Adrenal gland (tissue), 5 donors: ENCODE data around the gene CSAG2.

Experiments
- POLR2A ChIP-seq, 2 donors: fragments of 450-650 bp; IDR thresholded peaks; one replicate each; pipeline ENCODE4 v1.6.1; 2017; ENCODE audit warnings: antibody characterized with exemption in 2 of 2, mild to moderate bottlenecking in 2 of 2, moderate library complexity in 1 of 2
- TF ChIP-seq, protein P1 (sequence below), 6 experiments: fragments of 450-650 bp in 4 of 6; fragments of 200-600 bp in 2 of 6; sonication (generic) in 1 of 6; IDR thresholded peaks; 1 replicate in 5 of 6; 2 replicates in 1 of 6; pipeline versions ENCODE4 v1.5.1 to v1.8.0; 2016 to 2021; ENCODE audit warnings: antibody characterized with exemption in 6 of 6, mild to moderate bottlenecking in 2 of 6, moderate library complexity in 1 of 6
- donor health status: DM: no; HTN: no; CAD: no.

GRCh38 chrX:152674135-152674534, 34.9 kb downstream of the CSAG2 start:
- no peak for TF ChIP-seq POLR2A (IDR thresholded peaks at IDR 0.05)
- TF ChIP-seq, protein P1, sequence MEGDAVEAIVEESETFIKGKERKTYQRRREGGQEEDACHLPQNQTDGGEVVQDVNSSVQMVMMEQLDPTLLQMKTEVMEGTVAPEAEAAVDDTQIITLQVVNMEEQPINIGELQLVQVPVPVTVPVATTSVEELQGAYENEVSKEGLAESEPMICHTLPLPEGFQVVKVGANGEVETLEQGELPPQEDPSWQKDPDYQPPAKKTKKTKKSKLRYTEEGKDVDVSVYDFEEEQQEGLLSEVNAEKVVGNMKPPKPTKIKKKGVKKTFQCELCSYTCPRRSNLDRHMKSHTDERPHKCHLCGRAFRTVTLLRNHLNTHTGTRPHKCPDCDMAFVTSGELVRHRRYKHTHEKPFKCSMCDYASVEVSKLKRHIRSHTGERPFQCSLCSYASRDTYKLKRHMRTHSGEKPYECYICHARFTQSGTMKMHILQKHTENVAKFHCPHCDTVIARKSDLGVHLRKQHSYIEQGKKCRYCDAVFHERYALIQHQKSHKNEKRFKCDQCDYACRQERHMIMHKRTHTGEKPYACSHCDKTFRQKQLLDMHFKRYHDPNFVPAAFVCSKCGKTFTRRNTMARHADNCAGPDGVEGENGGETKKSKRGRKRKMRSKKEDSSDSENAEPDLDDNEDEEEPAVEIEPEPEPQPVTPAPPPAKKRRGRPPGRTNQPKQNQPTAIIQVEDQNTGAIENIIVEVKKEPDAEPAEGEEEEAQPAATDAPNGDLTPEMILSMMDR (IDR thresholded peaks at IDR 0.05): no peak
